GM11168 (cell line): ENCODE data around the gene RNF113B.

Experiments used
- in situ Hi-C: fragments of 300-500 bp; cut with MboI; formaldehyde crosslinking; loops from one replicate; pipeline ENCODE4 v1.12.0; 2022; ENCODE audit warnings: low sequenced_read_pairs; ENCODE audit not compliant: unreplicated experiment

RNF113B gene

DNA sequence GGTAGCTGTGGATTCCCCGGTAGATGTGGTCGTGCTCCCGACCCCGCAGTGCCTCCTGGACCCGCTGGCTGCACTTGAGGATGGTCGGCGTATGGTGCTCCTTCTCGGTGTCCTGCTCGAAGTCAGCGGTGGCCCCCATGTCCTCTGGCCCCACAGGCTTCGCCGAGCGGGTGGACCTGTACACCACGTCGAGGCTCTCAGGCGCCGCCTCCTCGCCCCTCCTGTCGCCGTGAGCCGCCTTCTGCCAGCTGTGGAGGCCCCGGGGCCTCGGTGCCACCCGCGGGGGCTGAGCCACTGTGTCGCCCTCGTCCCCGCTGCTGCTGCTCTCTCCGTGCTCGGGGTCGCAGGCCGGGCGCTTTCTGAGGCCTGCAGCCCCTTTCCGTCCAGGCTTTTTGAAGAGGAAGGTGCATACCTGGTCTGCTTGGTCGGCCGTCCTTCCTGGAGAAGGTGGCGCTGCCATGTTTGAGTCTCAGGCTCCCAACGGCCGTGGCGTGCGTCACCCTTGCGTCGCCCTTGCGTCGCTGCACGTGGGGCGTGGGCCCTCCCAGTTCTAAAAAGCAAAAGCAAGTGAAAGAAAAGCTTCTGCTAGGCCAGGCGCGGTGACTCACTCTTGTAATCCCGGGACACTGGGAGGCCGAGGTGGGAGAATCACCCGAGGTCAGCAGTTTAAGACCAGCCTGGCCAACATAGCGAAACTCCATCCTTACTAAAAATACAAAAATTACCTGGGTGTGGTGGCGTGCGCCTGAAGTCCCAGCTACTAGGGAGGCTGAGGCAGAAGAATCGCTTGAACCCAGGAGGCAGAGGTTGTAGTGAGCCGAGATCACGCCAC lies at the start of gene RNF113B:
Gene RNF113B, minus strand, starts transcription at position 493 of the 832 bp plus-strand sequence. Its CDS starts 33 bp downstream, at position 460.
- in situ Hi-C loops: no loop called here

DNA sequence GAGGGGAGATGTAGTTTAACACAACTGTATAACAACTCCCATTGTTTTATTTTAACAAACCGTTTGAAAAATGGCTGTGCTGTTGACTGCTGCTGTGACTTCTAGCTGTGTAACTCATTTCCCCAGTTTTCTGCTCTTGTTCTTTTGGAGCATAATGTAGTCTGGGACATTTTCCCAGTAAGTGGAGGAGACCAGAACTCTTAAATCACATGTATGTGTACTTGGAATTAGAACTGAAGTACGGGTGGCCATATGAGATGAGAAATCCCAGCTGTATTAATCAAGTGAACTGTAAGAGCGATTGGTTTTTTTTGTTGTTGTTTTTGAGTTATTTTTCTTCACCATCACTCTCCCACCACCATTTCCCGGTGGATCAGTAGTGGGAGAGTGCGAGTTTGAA lies 49.4 kb upstream of the RNF113B start:
- in situ Hi-C loops: no loop called here

DNA sequence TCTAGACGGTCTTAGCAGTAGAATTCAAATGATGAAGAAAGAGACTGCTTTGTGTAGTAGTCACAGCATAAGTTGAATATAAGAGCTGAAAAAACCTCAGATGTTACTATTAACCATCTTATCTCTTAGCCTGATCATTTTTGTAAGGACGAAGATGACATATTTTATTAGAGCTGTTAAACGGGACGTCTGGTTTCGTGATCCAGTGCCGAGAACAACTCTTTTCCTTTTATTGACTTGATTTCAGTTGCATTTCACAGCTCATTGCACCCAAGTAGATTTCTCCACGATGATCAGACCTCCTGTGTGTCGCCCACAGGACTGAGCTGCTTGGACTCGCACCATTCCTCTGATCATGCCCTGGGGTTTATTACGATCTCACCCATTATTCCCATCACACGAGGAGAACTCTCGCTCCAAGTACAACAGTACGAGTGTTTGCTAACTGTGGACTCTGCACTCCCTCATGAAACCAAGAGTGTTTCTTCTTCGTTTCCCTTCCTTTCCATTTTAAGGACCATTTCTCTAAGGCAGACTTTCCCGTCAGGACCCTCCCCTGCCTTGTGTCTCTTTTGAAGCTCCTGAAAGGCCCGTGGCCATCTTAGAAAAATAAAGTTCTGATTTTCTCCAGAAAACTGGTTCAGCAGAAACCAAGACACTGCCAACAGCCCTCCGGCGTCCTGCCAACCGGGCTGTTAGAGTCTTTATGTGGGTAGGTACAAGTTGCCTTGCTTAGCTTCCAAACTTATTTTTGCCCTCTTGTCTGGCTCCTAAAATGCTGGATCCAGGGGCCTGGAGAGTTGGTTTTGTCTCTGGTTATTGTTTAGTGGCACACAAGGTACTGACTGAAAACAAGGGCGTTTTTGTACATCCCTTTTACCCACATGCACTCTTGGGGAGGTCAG lies 48.2 kb upstream of the RNF113B start:
- in situ Hi-C loops: no loop called here

- in situ Hi-C loops: no loop called here
Measured at GRCh38 chr13:98224557-98224956, 47.5 kb upstream of the RNF113B start.

- in situ Hi-C loops: no loop called here
Measured at GRCh38 chr13:98223741-98224140, 46.7 kb upstream of the RNF113B start.

DNA sequence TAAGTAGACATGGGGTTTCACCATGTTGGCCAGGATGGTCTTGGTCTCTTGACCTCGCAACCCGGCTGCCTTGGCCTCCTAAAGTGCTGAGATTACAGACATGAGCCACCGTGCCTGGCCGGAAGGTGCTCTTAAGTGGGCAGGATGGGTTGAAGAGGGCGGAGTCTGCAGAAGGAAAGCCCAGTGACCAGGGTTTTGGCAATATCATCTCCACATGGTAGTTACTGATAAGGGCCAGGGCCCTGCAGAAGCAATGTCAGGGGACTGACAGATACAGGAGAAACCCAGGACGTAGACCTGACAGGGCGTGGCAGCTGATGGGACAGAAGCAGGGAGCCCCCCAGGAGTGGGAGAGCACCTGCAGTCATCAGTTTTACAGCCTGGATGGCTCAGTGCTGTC lies 45.7 kb upstream of the RNF113B start:
- in situ Hi-C loops: no loop called here

DNA sequence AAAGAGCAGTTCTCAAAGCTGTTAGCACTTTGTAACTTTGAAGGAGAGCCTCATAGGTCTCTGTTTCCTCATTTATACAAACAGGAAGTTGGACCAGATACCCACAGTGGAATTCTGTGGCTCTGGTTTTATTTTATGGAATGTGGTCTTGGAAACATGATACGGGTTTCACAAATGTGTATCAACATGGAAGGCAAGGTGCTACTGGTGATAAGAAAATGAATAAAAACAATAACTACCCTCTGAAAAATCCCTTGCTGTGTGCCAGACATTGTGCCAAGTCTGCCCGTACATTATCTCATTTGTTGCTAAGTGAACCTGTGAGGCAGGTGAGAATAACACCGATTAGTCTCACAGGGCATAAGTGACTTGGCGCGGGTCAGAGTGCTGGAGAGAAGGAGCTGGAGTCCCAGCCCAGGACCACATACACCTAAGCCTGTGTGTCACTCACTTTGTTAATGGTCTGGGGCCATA lies 45.0 kb upstream of the RNF113B start:
- in situ Hi-C loops: no loop called here

GRCh38 chr13:98221234-98221633 lies 44.2 kb upstream of the RNF113B start:
- in situ Hi-C loops: no loop called here

DNA sequence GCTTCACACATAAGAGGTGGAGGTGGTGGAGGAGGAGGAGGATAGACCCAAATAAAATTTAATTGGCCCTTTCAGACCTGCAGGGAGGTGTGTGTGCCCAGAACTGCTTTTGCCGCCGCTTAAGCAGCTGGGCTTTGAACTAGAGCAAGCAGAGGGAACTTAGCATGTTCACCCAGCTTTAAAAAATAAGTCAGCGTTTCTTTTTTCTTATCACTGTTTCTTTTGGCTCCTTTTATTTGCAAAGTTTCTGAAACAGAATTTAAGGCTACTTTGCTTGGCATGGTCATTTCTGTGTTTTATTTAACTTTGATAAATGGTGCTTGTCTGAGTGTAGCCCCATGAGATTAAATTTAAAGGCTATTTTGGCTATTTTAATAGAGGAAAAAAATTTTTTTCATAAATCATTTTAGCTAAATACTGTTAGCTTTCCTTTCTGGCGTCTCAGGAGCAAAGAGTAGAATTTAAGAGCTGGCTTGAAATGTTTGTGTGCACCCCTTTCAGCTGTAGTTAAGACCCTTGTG lies 43.3 kb upstream of the RNF113B start:
- in situ Hi-C loops: no loop called here

- in situ Hi-C loops: no loop called here
Measured at GRCh38 chr13:98219685-98220084, 42.6 kb upstream of the RNF113B start.

DNA sequence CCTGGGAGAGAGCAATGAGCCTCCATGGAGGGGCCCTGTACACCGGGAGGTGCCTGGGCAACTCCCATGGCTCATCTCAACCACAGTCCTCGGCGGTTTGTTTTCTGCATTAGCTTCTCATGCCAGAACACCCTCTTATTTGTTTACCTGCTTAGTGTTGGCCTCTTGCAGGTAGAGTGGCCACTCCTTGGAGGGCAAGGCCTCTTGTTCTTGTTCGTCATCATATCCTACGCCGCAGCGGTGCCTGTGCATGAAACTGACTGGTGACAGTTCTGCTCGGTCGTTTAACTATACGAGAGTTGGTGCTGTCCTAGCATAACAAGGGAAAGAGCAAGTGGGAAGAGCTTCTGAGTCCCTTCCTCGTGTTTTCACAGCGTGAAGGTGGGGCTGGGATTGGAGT lies 40.5 kb upstream of the RNF113B start:
- in situ Hi-C loops: no loop called here

DNA sequence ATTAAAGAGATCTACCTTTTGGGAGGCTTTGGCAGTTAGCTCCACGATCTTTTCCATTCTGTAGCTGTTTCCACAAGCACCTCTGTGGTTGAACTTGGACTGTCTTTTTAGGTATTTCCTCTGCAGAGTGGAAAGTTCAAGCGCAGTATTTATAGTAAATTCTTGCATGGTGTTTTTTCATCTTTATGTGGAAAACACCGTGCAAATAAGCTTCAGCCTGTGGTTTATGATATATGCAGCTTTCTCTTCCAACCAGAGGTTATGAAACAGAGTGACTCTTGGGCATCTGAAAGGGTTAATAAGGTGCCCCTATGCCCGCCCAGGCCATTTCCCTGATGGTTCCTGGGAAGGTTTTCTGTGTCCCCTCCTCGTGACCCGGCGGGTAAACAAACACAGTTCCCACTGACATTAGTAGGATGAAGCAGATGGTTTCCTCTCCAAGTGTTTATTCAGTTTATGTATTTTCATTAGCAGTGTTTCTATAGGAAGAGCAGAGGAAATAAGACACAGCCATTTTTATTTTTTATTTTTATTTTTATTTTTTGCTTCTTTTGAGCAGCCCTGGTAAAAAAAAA lies 39.7 kb upstream of the RNF113B start:
- in situ Hi-C loops: no loop called here

GRCh38 chr13:98216135-98216565 lies 39.1 kb upstream of the RNF113B start:
- in situ Hi-C loops: no loop called here

DNA sequence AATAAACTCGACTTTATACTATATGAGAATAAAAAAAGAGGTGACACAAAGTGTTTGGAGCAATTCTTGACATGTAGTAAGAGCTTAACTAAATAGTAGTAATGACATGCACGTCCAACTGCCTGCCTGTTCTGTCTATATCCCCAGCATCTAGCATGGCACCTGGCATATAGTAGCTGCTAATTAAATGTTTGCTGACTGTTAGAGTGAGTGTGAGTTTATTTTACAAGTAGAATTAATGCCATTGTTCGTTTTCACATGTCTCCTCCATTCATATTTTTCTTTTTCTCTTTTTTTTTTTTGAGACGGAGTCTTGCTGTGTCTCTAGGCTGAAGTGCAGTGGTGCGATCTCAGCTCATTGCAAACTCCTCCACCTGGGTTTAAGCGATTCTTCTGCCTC lies 38.4 kb upstream of the RNF113B start:
- in situ Hi-C loops: no loop called here

DNA sequence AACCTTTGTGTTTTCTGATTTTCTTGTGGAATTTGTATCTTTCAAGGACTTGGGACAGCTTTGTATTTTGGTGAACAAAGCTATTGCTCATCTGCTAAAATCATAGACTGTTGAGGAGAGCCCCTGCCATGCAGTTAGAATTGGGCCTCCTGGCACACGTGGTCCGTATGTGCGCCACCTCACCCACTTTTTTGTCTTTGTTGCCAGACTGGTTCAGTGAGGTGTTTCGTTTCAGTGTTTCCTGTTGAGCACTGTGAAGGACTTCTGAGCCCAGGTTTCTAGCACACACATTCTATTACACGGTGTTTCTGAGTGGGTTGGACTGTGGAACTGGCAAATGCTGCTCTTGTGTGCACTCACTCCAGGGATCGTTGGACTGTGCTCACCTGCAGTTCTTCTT lies 37.6 kb upstream of the RNF113B start:
- in situ Hi-C loops: no loop called here

- in situ Hi-C loops: no loop called here
Measured at GRCh38 chr13:98214008-98214643, 37.1 kb upstream of the RNF113B start.

DNA sequence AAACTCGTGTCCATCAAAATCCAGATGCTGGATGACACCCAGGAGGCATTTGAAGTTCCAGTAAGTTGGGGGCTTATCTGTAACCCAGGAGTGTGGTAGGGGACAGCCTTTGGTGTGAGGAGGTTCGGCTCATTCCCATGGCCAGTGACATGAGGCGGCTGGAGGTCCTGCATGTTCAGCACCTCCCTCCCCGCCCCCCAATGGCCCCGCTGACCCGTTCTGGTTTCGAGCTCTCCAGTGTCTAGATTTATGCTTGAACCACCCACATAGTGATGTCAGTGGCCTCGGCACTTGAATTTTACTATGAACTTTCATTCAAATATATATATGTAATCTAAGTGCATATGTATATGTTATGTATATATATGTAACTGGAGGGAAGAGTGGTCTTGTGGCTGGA lies 36.3 kb upstream of the RNF113B start:
- in situ Hi-C loops: no loop called here

- in situ Hi-C loops: no loop called here
Measured at GRCh38 chr13:98212763-98213162, 35.7 kb upstream of the RNF113B start.

DNA sequence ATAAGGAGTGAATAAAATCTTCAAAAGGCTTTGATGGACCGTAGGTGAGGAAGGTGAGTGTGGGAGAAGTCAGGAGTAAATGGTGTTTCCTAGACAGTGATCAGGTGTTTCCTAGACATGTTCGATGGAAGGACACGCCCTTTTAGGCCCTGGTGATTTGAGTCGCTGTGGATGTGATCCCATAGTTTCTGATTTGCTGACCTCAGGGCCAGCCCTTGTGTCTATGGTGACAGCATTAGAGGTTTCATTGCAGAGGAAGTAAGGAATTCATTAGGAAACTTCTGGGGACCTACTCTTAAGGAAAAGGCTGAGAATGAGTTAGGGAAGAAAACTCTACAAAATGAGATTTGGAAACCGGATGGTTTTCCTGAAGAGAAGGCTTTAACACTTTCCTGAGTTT lies 31.5 kb upstream of the RNF113B start:
- in situ Hi-C loops: no loop called here

DNA sequence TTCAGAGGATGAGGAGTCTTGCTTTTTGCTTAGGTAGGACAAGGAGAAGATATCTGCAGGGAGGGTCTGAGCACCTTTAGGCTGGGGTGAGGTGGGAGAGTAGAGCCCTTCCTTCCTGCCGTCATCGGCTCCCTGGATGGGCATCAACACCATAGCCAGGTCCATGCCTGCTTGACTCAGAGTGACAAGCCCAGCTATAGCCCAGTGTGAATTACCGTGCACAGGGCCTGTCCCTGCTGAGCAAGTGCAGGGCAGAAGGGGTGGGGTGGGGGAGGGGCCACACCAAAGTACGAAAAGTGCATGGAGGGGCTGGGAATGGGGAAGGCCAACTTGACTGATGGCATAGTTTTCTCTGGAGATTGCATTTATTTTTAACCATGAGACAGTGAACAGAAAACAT lies 30.3 kb upstream of the RNF113B start:
- in situ Hi-C loops: no loop called here
